Gastrocnemius medialis (tissue), 4 donors: Measurements from ENCODE around the gene TYSND1.

Experiments
- CTCF ChIP-seq, 5 experiments: fragments of 450-650 bp in 3 of 5; fragments of 200-600 bp in 2 of 5; sonication (generic) in 2 of 5; IDR thresholded peaks in 4 of 5; conservative IDR thresholded peaks in 1 of 5; 1 replicate in 4 of 5; 2 replicates in 1 of 5; pipeline ENCODE4 v1.5.1; 2016 to 2019; ENCODE audit warnings: antibody characterized with exemption in 5 of 5, mild to moderate bottlenecking in 3 of 5, moderate library complexity in 3 of 5
- POLR2A ChIP-seq, 2 donors: fragments of 450-650 bp; IDR thresholded peaks; one replicate each; pipeline ENCODE4 v1.6.1; 2017; ENCODE audit warnings: antibody characterized with exemption in 2 of 2, mild to moderate bottlenecking in 2 of 2, moderate library complexity in 2 of 2

- TF ChIP-seq CTCF (IDR thresholded peaks at IDR 0.05 in 4 of 5, conservative IDR thresholded peaks at IDR 0.05 in 1 of 5) (no peak), POLR2A (IDR thresholded peaks at IDR 0.05) (no peak)
Measured at GRCh38 chr10:70191972-70192305, 45.4 kb upstream of the TYSND1 start.
